HG03139 (cell line): ENCODE results near the gene SLC38A3.
"Not testable (repeated sequence)": the region's sequence is repeated elsewhere in the genome, so short reads cannot be mapped to it uniquely, and the experiment has no call there.

Source experiments
- ATAC-seq: cut with Tn5 transposase; IDR thresholded peaks from one replicate; pipeline ENCODE4 v1.9.1; 2021; ENCODE audit not compliant: unreplicated experiment

Gene SLC38A3

GRCh38 chr3:50210176-50210509, 5.1 kb downstream of the SLC38A3 start:
- ATAC-seq: no peak

GRCh38 chr3:50210510-50211367, 5.7 kb downstream of the SLC38A3 start:
- no peak for ATAC-seq

GRCh38 chr3:50211368-50211717, 6.3 kb downstream of the SLC38A3 start:
- ATAC-seq: not testable (repeated sequence)

- no peak for ATAC-seq
Observed at GRCh38 chr3:50211930-50212329, 6.9 kb downstream of the SLC38A3 start.

GRCh38 chr3:50212502-50212901, 7.4 kb downstream of the SLC38A3 start:
- no peak for ATAC-seq

GRCh38 chr3:50212971-50213370, 7.9 kb downstream of the SLC38A3 start:
- ATAC-seq: no peak

GRCh38 chr3:50213373-50213772, 8.3 kb downstream of the SLC38A3 start:
- no peak for ATAC-seq

GRCh38 chr3:50214824-50215223, 9.8 kb downstream of the SLC38A3 start:
- ATAC-seq: no peak

GRCh38 chr3:50215529-50215928, 10.5 kb downstream of the SLC38A3 start:
- ATAC-seq: no peak

GRCh38 chr3:50217681-50218080, 12.6 kb downstream of the SLC38A3 start:
- ATAC-seq: no peak

- no peak for ATAC-seq
Observed at GRCh38 chr3:50218448-50218847, 13.4 kb downstream of the SLC38A3 start.

- no peak for ATAC-seq
Observed at GRCh38 chr3:50219285-50219684, 14.2 kb downstream of the SLC38A3 start.

GRCh38 chr3:50220109-50220508, 15.0 kb downstream of the SLC38A3 start:
- ATAC-seq: no peak

- no peak for ATAC-seq
Observed at GRCh38 chr3:50221051-50221410, 16.0 kb downstream of the SLC38A3 start.

- ATAC-seq: no peak
Observed at GRCh38 chr3:50221411-50222168, 16.5 kb downstream of the SLC38A3 start.

GRCh38 chr3:50222169-50222528, 17.1 kb downstream of the SLC38A3 start:
- ATAC-seq: no peak

- no peak for ATAC-seq
Observed at GRCh38 chr3:50224639-50225038, 19.6 kb downstream of the SLC38A3 start.

GRCh38 chr3:50226888-50227389, 21.9 kb downstream of the SLC38A3 start:
- no peak for ATAC-seq

- peak; percentile 78 for ATAC-seq
Observed at GRCh38 chr3:50227390-50228183, 22.5 kb downstream of the SLC38A3 start.

GRCh38 chr3:50228184-50228763, 23.2 kb downstream of the SLC38A3 start:
- ATAC-seq: not testable (repeated sequence)

GRCh38 chr3:50229490-50229889, 24.4 kb downstream of the SLC38A3 start:
- ATAC-seq: no peak
